WTC11 (cell line): ENCODE results near the gene FLCN.

Experiments used
- CTCF ChIP-seq: fragments of 200-600 bp; IDR thresholded peaks from 2 replicates; pipeline ENCODE4 v1.8.0; 2022; ENCODE audit warnings: antibody characterized with exemption
- E2F4 ChIP-seq: sonication (generic); formaldehyde crosslinking; IDR thresholded peaks from 2 replicates; pipeline ENCODE4 v1.8.1; 2022; ENCODE audit warnings: low read depth, mild to moderate bottlenecking, moderate library complexity, missing genetic modification reagents, borderline replicate concordance
- FOXP1 ChIP-seq: sonication (generic); formaldehyde crosslinking; IDR thresholded peaks from 2 replicates; pipeline ENCODE4 v1.8.0; 2022; ENCODE audit warnings: missing genetic modification reagents, mild to moderate bottlenecking, moderate library complexity, borderline replicate concordance
- NR3C1 ChIP-seq: sonication (generic); formaldehyde crosslinking; conservative IDR thresholded peaks from 2 replicates; pipeline ENCODE4 v1.8.1; 2023; ENCODE audit warnings: low read depth, mild to moderate bottlenecking, missing genetic modification reagents
- USF2 ChIP-seq: sonication (generic); formaldehyde crosslinking; IDR thresholded peaks from 2 replicates; pipeline ENCODE4 v1.8.1; 2023; ENCODE audit warnings: mild to moderate bottlenecking, missing genetic modification reagents, moderate library complexity

- no peak for TF ChIP-seq CTCF
- no peak for TF ChIP-seq FOXP1 (CRISPR knock-in tag)
- TF ChIP-seq E2F4: no peak
- TF ChIP-seq NR3C1: no peak
- no peak for TF ChIP-seq USF2 (CRISPR knock-in tag)
Measured at GRCh38 chr17:17186551-17187505, 50.1 kb downstream of the FLCN start.
